HepG2 (cell line): ENCODE results near the gene APBA1. TPM values are rescaled to one million over a fixed set of nuclear protein-coding genes. Genes with fewer than 3 reads are reported as not detected.

Source experiments
- ATAC-seq: fragments of 200-7000 bp; cut with Tn5 transposase; 3 replicates; pipeline ENCODE4 v1.9.1; 2020; ENCODE audit warnings: mild to moderate bottlenecking, moderate library complexity
- BruUV-seq: library from RNA; stranded (reverse); fragments of 400-500 nt; replicated peaks from 2 replicates; lab custom pipeline; 2021; lab: Mats Ljungman, UMichigan
- CTCF ChIA-PET: fragments of 300-600 bp; formaldehyde crosslinking; extraction: SDS; loops from one replicate; lab custom pipeline; 2021; ENCODE audit warnings: low total read pairs, inconsistent platforms, low intra/inter-chr PET ratio; lab: Yijun Ruan, JAX
- POLR2A ChIA-PET: fragments of 350-600 bp; sonication (Branson Sonifier 250); formaldehyde crosslinking; loops from one replicate; lab custom pipeline; 2020; ENCODE audit warnings: antibody characterized with exemption, inconsistent platforms; lab: Yijun Ruan, JAX
- DNase-seq: peaks from one replicate; pipeline ENCODE4 v3.0.0-alpha.2; 2015; ENCODE audit warnings: low spot score
- FAIRE-seq: peaks from 3 replicates; lab custom pipeline; 2011; peaks lifted over from hg19 to GRCh38; lab: Jason Lieb, UNC
- H2AFZ ChIP-seq: one replicate; pipeline ENCODE4 v1.6.1; 2011; ENCODE audit warnings: low read length, inconsistent platforms
- H3K27ac ChIP-seq: fragments of 300-600 bp; 3 replicates; pipeline ENCODE4 v1.8.0; 2011; ENCODE audit warnings: mixed run types, mild to moderate bottlenecking, mixed read lengths, low read length, inconsistent platforms; ENCODE audit not compliant: insufficient read depth; ENCODE audit errors: extremely low read length
- H3K27me3 ChIP-seq, 2 experiments: fragments of 200-600 bp in 1 of 2; 2 replicates in 1 of 2; 3 replicates in 1 of 2; pipeline versions ENCODE4 v1.6.0 to v1.8.0; 2011; ENCODE audit warnings: low read length in 2 of 2, mild to moderate bottlenecking in 2 of 2, moderate library complexity in 2 of 2, inconsistent platforms in 1 of 2; ENCODE audit not compliant: insufficient read depth in 2 of 2, control insufficient read depth in 1 of 2
- H3K36me3 ChIP-seq, 2 experiments: fragments of 200-600 bp in 1 of 2; replicated peaks in 1 of 2; 2 replicates in 1 of 2; 3 replicates in 1 of 2; pipeline versions ENCODE4 v1.5.1 to v1.8.0; 2011; ENCODE audit warnings: low read length in 2 of 2, inconsistent platforms in 1 of 2; ENCODE audit not compliant: insufficient read depth in 2 of 2, control insufficient read depth in 1 of 2
- H3K4me1 ChIP-seq: 2 replicates; pipeline ENCODE4 v1.5.1; 2012; ENCODE audit warnings: low read length, inconsistent platforms; ENCODE audit not compliant: insufficient read depth
- H3K4me2 ChIP-seq: 2 replicates; pipeline ENCODE4 v1.6.0; 2011; ENCODE audit warnings: low read depth, low read length, inconsistent platforms
- H3K4me3 ChIP-seq, 3 experiments: fragments of 200-600 bp in 1 of 3; sonication (generic), shearing (Covaris generic) in 1 of 3; replicated peaks in 1 of 3; 2 replicates each; pipeline ENCODE4 v1.5.1; 2011 to 2016; ENCODE audit warnings: low read length in 3 of 3, inconsistent platforms in 2 of 3, low read depth in 2 of 3, mild to moderate bottlenecking in 2 of 3, control low read depth in 1 of 3, mixed read lengths in 1 of 3; ENCODE audit not compliant: insufficient read depth in 1 of 3
- H3K79me2 ChIP-seq: one replicate; pipeline ENCODE4 v1.6.1; 2011; ENCODE audit warnings: low read length, inconsistent platforms; ENCODE audit not compliant: insufficient read depth
- H3K9ac ChIP-seq: 2 replicates; pipeline ENCODE4 v1.6.0; 2011; ENCODE audit warnings: mild to moderate bottlenecking, low read depth, low read length, inconsistent platforms; ENCODE audit not compliant: insufficient read depth
- H3K9me3 ChIP-seq: 2 replicates; pipeline ENCODE4 v1.5.1; 2012; ENCODE audit warnings: mild to moderate bottlenecking, low read length
- H4K20me1 ChIP-seq: 2 replicates; pipeline ENCODE4 v1.6.0; 2011; ENCODE audit warnings: inconsistent platforms, mild to moderate bottlenecking, low read length, moderate library complexity; ENCODE audit not compliant: insufficient read depth
- ARNT ChIP-seq: fragments of 450-650 bp; IDR thresholded peaks from 2 replicates; pipeline ENCODE4 v1.6.1; 2017
- CREB1 ChIP-seq, 2 experiments: fragments of 450-650 bp in 1 of 2; IDR thresholded peaks; 2 replicates each; pipeline ENCODE4 v1.6.1; 2016 to 2017; ENCODE audit warnings: control low read depth in 1 of 2, mild to moderate bottlenecking in 1 of 2, missing compliant biosample characterization in 1 of 2, missing genetic modification characterization in 1 of 2
- GTF2F1 ChIP-seq: fragments of 150-350 bp; IDR thresholded peaks from 2 replicates; pipeline ENCODE4 v1.6.1; 2014; ENCODE audit warnings: low read length
- NR0B2 ChIP-seq: sonication (generic); formaldehyde crosslinking; IDR thresholded peaks from 2 replicates; pipeline ENCODE4 v1.4.0; 2020; ENCODE audit warnings: mild to moderate bottlenecking, missing genetic modification reagents
- RAD51 ChIP-seq: fragments of 450-650 bp; IDR thresholded peaks from 2 replicates; pipeline ENCODE4 v1.6.1; 2016; ENCODE audit warnings: borderline replicate concordance
- RBM22 ChIP-seq: fragments of 200-400 bp; formaldehyde crosslinking; optimal IDR thresholded peaks from 2 replicates; pipeline ENCODE3; 2017; ENCODE audit warnings: mild to moderate bottlenecking, low read length, moderate library complexity
- TEF ChIP-seq: sonication (generic); formaldehyde crosslinking; IDR thresholded peaks from 2 replicates; pipeline ENCODE4 v1.5.0; 2020; ENCODE audit warnings: missing genetic modification reagents
- ZNF414 ChIP-seq: sonication (generic); formaldehyde crosslinking; IDR thresholded peaks from 2 replicates; pipeline ENCODE4 v1.5.0; 2020; ENCODE audit warnings: missing genetic modification reagents
- WGBS: methylation state at CpG from one replicate; pipeline ENCODE4 v1.1.6; 2017; ENCODE audit warnings: low lambda C conversion rate; 5-methylcytosine and 5-hydroxymethylcytosine counted together
- in situ Hi-C: cut with HindIII; loops from 2 replicates; pipeline ENCODE4 v1.10.0; 2017; ENCODE audit warnings: low pct_unique_long_range_greater_than_20kb; ENCODE audit not compliant: extremely low pct_ligation_motif_present
- intact Hi-C: fragments of 100-400 bp; cut with micrococcal nuclease; formaldehyde crosslinking; loops from one replicate; pipeline ENCODE4 v1.10.0; 2022; ENCODE audit not compliant: unreplicated experiment
- polyA plus RNA-seq, 8 experiments: library from polyadenylated mRNA; depleted of rRNA in 3 of 8; stranded (reverse) in 7 of 8; unstranded in 1 of 8; fragments of >200 nt; fragmentation: Illumina TruSeq in 4 of 8; extraction: Trizol in 4 of 8; gene quantifications; 2 replicates each; pipeline versions ENCODE4 v1.2.1 to v1.2.3, GENCODE V29; 2011 to 2016; ENCODE audit warnings: low read depth in 4 of 8, missing spikeins in 1 of 8, mixed read lengths in 1 of 8; ENCODE audit not compliant: insufficient read depth in 1 of 8
- total RNA-seq, 5 experiments: library from RNA; depleted of rRNA; stranded (reverse); fragments of >200 nt; fragmentation: Illumina TruSeq; extraction: Trizol; gene quantifications; 2 replicates each; pipeline ENCODE4 v1.2.3, GENCODE V29; 2016; ENCODE audit warnings: low read depth in 1 of 5

Gene APBA1
- total and polyA plus RNA-seq, 2 of the 13 experiments (the other 11 are each of a cell fraction or from before 2014, with no cell fraction given): 0.15 TPM; not detected in 1

GRCh38 chr9:69393425-69393824 lies 278.7 kb downstream of the APBA1 start (continued):
- TF ChIP-seq TEF: no peak
- no peak for TF ChIP-seq RBM22
- TF ChIP-seq ARNT: no peak

GRCh38 chr9:69392826-69393225 lies 279.3 kb downstream of the APBA1 start:
- ATAC-seq (no peak), FAIRE-seq (no peak)
- CTCF ChIA-PET: no interaction called here
- in situ Hi-C loops: no loop called here
- Histone ChIP-seq H3K4me2 (no peak overlapping the region), H3K27me3 (peaks cover 3 to 31% of the 10 kb centered on the region in 2 experiments; a peak in 2 of 5 replicates), H4K20me1 (no peaks in the 10 kb centered on the region), H3K9me3 (no peaks in the 10 kb centered on the region), H3K4me1 (no peaks in the 10 kb centered on the region)
- POLR2A ChIA-PET: no interaction called here
- intact Hi-C loops: no loop called here
- WGBS: 63% methylated on average over 5 of the region's 5 CpGs
- TF ChIP-seq RAD51: no peak
- no peak for TF ChIP-seq CREB1 (IDR thresholded peaks at IDR 0.05)
- TF ChIP-seq CREB1 (CRISPR knock-in tag; IDR thresholded peaks at IDR 0.05): no peak
- no peak for TF ChIP-seq NR0B2 (CRISPR knock-in tag)
- no peak for TF ChIP-seq GTF2F1
- no peak for TF ChIP-seq ZNF414 (CRISPR knock-in tag)
- TF ChIP-seq, all 625 proteins: peak for 0
- Histone ChIP-seq H3K27ac (no peak overlapping the region), H3K79me2 (no peaks in the 10 kb centered on the region), H3K4me3 (no peak overlapping the region), H3K36me3 (no peaks in the 10 kb centered on the region), H2AFZ (no peak overlapping the region), H3K9ac (no peak overlapping the region)
- no peak for DNase-seq
- BruUV-seq: no TSS peak
